ENCODE results near the gene BCL2L1.
"Not testable (repeated sequence)": the region's sequence is repeated elsewhere in the genome, so short reads cannot be mapped to it uniquely, and the experiment has no call there.

BCL2L1 gene

GRCh38 chr20:31648104-31648503 lies 74.6 kb downstream of the BCL2L1 start:
- DNase-seq (ENCODE audit: low spot score): not testable (repeated sequence)

DNA sequence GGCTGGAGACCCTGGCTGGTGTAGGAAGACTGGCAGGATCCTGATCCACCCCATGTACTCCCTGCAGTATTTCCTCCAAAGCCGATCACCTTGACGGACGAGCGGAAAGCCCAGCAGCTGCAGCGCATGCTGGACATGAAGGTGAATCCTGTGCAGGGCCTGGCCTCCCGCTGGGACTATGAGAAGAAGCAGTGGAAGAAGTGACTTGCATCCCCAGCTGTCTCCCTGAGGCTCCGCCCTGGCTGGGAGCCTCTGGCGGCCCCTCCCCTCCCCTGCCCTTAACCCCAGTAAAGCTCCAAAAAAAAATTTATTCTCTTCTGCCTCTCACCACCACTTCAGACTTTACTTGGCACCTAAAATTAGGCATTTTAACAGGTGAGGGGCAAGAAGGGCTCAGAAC lies 78.0 kb downstream of the BCL2L1 start:
- no peak for DNase-seq (ENCODE audit: low spot score)

GRCh38 chr20:31643522-31643921 lies 79.1 kb downstream of the BCL2L1 start:
- no peak for DNase-seq (ENCODE audit: low spot score)

GRCh38 chr20:31642837-31643236 lies 79.8 kb downstream of the BCL2L1 start:
- DNase-seq (ENCODE audit: low spot score): no peak

DNA sequence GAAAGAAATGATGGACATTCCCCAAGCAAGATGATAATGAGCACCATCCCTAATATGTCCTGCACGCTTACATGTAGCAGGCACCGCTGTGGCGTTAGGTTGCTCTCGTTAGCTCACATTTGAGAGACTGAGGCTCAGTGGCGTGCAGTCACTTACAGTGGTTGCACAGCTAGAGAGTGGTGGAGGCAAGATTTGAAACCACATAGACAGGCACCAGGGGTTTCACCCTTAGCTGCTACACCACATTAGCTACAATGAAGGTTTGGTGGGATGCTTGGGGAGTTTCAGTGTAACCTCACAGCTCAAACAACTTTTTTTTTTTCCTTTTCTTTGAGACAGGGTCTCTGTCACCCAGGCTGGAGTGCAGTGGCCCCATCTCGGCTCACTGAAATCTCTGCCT lies 81.3 kb downstream of the BCL2L1 start:
- DNase-seq (ENCODE audit: low spot score): no peak

DNA sequence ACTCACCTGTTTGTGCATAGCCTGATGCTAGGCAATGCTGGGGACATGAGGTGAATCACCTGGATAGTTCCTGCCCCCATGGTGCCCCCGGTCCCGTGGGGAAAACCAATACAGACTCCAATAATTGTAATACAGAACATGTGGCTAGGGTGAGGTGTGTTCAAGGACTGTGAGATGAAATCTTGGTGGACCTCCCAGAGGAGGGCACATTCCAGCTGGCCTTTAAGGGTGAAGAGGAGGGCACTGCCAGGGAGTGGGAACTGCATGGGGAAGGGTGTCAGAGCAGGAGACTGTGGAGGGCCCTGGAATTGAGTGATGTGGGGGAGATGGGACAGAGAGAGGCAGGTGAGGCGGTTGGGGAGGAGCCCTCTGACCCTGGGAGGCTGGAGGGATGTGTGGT lies 82.4 kb downstream of the BCL2L1 start:
- DNase-seq (ENCODE audit: low spot score): no peak

- no peak for DNase-seq (ENCODE audit: low spot score)
Measured at GRCh38 chr20:31638816-31639215, 83.9 kb downstream of the BCL2L1 start.

DNA sequence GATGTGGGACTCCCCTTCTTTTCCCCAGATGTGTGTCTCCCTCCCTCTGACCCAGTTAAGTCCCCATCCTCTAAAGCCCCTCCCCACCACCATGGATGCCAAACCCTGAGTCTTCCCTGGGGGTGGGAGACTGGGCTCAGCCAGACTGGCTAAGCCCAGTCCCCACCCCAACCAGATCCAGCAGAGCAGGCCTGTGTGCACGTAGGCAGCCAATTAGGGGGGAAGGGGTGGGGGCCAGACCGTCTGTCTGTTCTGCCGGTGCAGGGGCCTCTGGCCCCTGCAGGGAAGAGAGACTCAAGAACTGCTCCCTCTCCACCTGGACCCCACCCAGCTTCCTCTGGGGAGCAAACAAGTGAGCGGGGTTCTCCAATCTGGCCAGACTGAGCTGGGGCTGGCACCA lies 84.4 kb downstream of the BCL2L1 start:
- DNase-seq (ENCODE audit: low spot score): no peak

DNA sequence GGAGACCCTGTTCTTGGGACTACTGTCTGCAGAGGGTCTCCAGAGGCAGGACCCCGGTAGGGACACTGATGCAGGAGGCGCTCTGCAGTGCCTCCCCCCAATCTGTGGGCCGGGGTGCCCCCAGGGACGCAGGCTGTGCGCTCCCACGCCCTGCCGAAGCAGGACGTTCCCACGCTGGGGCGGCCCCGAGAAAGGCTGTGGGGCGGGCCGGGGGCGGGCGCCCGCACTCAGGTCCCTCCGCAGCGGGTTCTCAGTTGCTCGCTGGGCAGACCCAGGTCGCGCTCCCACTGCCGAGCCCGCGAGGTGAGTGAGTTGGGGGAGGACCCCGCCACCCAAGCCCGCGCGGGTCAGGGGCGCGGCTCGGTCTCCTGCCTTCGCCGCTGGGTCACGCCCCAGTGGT lies 85.0 kb downstream of the BCL2L1 start, which contains the start of gene COX4I2:
TSS of gene COX4I2 (plus strand) at position 253 of the 400 bp plus-strand sequence. CDS start 1,106 bp downstream, outside the sequence.
- DNase-seq (ENCODE audit: low spot score): no peak

GRCh38 chr20:31633339-31633914 lies 89.2 kb downstream of the BCL2L1 start:
- DNase-seq (ENCODE audit: low spot score): no peak

DNA sequence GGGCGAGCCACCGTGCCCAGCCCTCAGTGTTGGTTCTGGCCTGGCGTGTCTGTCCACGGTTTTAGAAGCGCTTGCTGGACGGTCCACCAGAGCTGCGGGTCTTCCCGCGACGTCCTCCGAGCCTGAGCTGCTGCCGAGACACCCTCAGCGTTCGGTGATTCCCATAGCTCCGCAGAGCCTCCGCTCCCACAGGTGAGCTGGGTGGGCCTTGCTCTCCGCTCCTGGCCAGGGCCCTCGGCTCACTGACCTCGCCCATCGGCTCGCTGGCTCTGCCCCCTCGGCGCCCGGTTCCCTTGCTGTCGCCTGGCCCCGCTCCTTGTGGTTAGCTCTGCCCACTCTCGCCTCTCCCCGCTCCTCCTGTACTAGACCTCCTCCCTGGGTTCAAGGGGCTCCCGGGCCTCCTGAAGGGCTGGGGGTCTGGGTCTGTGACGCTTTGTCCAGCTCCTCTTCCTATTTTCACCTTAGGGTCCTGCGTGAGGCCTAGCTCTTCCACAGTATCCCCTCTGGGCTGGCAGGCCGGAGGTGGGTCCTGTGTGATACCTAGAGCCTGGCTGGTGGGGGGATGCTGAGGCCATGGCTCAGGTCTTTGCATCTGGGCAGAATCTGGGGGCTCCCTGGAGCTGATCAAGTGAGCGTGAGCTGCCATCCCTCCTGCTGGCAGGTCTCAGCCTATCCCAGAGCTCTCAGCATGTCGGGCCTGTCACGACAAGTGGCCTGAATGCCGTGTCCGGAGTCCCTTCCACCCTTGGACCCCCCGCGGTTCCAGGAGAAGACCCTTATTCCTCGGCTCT lies 89.9 kb downstream of the BCL2L1 start:
- no peak for DNase-seq (ENCODE audit: low spot score)

DNA sequence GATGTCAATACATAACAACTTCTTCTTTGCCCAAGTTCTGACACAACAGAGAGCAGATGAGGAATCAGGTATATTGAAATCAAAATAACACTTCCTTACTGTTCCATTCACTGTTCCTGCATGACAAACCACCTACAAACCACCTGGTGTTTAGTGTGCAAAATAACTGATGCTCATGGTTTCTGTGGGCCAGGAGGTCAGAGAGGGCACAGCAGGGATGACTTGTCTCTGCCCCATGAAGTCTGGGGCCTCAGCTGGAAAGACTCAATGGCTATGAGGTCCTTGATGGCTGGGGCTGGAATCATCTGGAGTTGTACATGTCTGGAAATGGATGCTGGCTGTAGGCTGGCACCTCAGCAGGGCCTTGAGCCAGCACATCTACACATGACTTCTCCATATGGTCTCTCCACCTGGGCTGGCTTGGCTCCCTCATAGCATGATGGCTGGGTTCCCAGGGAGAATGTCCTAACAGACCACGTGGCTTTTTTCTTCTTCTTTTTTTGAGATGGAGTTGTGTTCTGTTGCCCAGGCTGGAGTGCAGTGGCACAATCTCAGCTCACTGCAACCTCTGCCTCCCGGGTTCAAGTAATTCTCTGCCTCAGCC lies 92.4 kb downstream of the BCL2L1 start:
- DNase-seq (ENCODE audit: low spot score): no peak

DNA sequence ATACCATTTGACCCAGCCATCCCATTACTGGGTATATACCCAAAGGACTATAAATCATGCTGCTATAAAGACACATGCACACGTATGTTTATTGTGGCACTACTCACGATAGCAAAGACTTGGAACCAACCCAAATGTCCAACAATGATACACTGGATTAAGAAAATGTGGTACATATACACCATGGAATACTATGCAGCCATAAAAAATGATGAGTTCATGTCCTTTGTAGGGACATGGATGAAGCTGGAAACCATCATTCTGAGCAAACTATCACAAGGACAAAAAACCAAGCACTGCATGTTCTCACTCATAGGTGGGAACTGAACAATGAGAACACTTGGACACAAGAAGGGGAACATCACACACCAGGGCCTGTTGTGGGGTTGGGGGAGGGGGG lies 94.6 kb downstream of the BCL2L1 start:
- not testable (repeated sequence) for DNase-seq (ENCODE audit: low spot score)

DNA sequence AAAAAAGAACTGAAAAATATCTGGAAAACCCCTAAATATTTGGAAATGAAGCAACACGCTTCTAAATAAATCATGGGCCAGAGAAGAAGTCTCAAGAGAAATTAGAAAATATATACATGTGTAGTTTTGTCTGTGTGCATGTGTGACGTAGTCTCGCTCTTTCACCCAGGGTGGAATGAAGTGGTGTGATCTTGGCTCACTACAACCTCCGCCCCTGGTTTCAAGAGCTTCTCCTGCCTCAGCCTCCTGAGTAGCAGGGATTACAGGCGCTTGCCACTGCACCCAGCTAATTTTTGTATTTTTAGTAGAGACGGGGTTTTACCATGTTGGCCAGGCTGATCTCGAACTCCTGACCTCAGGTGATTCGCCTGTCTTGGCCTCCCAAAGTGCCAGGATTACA lies 96.1 kb downstream of the BCL2L1 start:
- DNase-seq (ENCODE audit: low spot score): not testable (repeated sequence)

- DNase-seq (ENCODE audit: low spot score): not testable (repeated sequence)
Measured at GRCh38 chr20:31623123-31623505, 99.6 kb downstream of the BCL2L1 start.

GRCh38 chr20:31620246-31620645 lies 102.4 kb downstream of the BCL2L1 start:
- no peak for DNase-seq (ENCODE audit: low spot score)

GRCh38 chr20:31617432-31618104 lies 105.1 kb downstream of the BCL2L1 start:
- DNase-seq (ENCODE audit: low spot score): no peak

DNA sequence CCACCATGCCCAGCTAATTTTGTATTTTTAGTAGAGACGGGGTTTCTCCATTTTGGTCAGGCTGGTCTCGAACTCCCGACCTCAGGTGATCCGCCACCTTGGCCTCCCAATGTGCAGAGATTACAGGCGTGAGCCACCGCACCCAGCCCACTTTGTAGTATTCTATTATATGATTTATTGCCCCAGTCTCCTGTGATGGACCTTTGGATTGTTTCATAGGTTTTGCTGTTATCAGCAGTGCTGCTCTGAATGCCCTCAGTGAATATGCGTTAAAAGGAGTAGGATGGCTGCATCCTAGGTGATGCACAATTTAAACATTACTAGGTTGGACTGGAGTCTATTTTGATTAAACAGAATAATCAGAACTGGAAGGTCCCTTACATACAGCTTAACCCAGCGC lies 107.3 kb downstream of the BCL2L1 start:
- DNase-seq (ENCODE audit: low spot score): no peak

All from HuH-7 (cell line).